Sciatic nerve (tissue), 2 donors: ENCODE results near the gene SREBF1. TPM values are rescaled to one million over a fixed set of nuclear protein-coding genes. Genes with fewer than 3 reads are reported as not detected.

Source experiments
- ATAC-seq: fragments of 200-7000 bp; cut with Tn5 transposase; one replicate; pipeline ENCODE4 v1.9.1; 2020; ENCODE audit warnings: mild to moderate bottlenecking, moderate library complexity
- DNase-seq: peaks from one replicate; pipeline ENCODE4 v3.0.0-alpha.2; 2020; ENCODE audit warnings: low spot score
- intact Hi-C: fragments of 100-400 bp; cut with DNase I; formaldehyde crosslinking; loops from one replicate; pipeline ENCODE4 v1.14.2; 2022
- total RNA-seq: library from RNA; stranded (reverse); fragmentation: NEBNext Ultra II Directional; extraction: Animal tissue kit (Norgen Biotek cat#: 25700); gene quantifications from one replicate; pipeline ENCODE4 v1.2.1, GENCODE V29; 2021
- donor health status: DM: no; HTN: no; CAD: no.
- donor health status: DM: no; HTN: no; CAD: no.

SREBF1 gene
- total RNA-seq, 1 donor from 2014 or later = 257 TPM

DNA sequence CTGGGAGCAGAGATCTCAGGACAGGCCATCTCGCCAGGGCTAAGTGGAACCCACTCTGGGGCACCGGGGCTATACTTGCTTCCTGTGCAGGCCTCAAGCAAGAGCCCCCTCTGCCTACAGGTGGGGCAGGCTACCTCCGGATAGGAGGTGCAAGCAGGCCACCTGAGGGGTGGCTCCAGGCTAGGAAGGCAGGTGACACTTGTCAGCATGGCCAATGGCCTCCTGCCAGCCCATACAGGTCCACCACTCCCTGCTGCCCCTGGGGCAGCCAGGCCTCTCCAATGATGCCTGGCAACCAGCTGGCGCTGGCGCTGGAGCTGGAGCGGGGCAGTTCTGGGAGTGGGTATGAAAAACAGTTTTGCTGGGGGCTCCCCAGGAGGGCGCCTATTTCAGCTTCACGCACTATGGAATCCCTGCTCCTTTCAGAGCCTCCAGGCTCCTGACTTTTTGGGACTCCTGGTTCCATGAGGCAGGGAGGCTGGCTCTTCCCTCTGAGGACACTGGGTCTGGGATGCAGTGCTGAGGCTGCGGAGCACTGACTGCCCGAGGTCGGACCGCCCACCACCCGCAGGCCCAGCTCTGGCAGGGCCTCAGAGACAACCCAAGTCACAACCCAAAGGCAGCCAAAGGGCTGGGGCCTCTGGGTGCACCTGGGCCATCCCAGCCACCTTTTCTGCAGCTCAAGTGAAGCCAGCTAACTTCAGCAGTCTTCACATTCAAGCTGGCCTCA, 8.4 kb upstream of the SREBF1 start:
- intact Hi-C loops = no loop called here
- DNase-seq (no peak), ATAC-seq (no peak)

- ATAC-seq (no peak), DNase-seq (no peak)
- intact Hi-C loops = no loop called here
Measured at GRCh38 chr17:17844500-17844899, 7.7 kb upstream of the SREBF1 start.

GRCh38 chr17:17844079-17844478, 7.3 kb upstream of the SREBF1 start:
- intact Hi-C loops = no loop called here
- no peak for ATAC-seq
- no peak for DNase-seq

- DNase-seq (no peak), ATAC-seq (no peak)
- intact Hi-C loops = no loop called here
Measured at GRCh38 chr17:17843096-17843495, 6.3 kb upstream of the SREBF1 start.

DNA sequence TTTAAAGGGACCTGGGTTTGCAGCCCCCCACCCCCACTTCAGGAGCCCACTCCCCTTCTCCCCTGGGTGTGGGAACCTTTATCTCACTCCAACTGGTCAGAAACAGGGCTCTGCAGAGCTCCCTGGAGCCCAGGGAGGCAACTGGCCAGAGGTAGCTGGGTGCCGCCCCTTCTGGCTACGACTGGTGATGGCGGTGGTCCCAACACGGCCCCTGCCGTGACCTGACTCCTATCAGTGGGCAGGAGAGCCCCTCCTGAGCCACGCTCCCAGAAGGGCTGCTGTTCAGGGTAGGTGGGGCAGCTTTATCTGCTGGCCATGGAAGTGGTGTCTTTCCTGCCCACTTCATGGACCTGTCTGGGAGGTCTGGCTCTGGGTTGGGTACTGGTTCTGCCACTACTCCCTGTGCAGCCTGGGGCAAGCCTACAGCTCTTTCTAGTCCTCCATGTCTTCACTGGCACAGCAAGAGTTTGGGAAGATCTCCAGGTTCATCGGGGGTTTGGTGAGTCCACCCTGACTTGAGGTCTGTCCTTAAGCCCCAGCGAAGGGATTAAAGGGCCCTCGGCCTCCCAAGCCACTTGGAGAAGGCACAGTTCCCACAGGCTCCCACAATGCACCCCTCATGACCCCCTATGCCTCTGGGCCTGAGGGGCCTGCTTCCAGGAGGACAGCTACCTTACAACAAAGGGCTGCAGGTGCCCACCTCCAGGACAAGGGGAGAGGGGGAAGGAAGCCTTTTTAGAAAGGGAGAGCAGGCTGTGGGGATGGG, 5.5 kb upstream of the SREBF1 start:
- DNase-seq (no peak), ATAC-seq (no peak)
- intact Hi-C loops = no loop called here

DNA sequence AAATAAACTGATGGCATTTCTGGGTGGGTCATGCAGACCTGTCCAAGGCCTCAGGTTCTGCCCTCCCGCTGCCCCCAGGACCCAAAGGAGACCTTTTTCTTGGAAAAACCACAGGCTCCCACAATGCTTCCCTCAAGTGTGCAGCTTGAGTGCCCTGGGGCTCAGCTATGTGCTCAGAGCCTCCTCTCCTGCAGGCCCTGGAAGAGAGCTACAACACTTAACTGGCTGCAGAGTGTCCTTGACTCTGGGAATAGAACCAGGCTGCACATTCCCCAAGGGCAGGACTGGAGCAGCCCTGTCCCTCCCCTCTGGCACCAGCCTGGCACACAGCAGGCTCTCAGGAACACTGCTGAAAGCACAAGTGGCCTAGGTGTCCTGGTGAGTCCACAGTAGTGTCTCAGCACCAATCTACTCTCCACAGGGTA, 4.8 kb upstream of the SREBF1 start:
- intact Hi-C loops = no loop called here
- DNase-seq (no peak), ATAC-seq (no peak)

- ATAC-seq (peak; percentile 4), DNase-seq (no peak)
- intact Hi-C loops = no loop called here
Measured at GRCh38 chr17:17840751-17841591, 4.2 kb upstream of the SREBF1 start.

- intact Hi-C loops = no loop called here
- peak; percentile 64 for ATAC-seq
- DNase-seq = peak; percentile 93
Measured at GRCh38 chr17:17839791-17840707, 3.3 kb upstream of the SREBF1 start.

- intact Hi-C loops = no loop called here
- peak; percentile 18 for ATAC-seq
- DNase-seq = no peak
Measured at GRCh38 chr17:17837966-17838962, 1.5 kb upstream of the SREBF1 start.

DNA sequence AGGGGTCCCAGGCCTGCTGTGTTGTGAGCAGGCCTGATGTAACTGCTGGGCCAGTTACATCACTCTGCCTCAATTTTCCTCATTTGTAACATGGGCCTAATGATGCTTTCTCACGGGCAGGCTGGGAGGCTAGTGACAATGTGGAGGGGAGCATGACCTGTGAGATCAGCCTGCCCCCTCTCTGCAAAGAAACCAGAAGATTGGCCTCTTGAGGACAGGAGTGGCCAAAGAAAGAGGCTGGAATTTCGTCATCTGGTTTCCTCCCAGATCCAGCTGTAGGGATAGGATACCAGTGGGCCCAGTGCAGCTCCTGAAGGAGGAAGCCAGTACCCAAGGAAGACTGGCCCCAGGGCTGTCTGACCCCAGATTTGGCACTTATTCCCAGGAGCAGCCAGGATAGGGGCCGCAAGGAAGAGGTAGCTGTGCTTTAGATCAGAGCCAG, 615 bp upstream of the SREBF1 start:
- ATAC-seq = peak; percentile 66
- intact Hi-C loops = no loop called here
- no peak for DNase-seq

DNA sequence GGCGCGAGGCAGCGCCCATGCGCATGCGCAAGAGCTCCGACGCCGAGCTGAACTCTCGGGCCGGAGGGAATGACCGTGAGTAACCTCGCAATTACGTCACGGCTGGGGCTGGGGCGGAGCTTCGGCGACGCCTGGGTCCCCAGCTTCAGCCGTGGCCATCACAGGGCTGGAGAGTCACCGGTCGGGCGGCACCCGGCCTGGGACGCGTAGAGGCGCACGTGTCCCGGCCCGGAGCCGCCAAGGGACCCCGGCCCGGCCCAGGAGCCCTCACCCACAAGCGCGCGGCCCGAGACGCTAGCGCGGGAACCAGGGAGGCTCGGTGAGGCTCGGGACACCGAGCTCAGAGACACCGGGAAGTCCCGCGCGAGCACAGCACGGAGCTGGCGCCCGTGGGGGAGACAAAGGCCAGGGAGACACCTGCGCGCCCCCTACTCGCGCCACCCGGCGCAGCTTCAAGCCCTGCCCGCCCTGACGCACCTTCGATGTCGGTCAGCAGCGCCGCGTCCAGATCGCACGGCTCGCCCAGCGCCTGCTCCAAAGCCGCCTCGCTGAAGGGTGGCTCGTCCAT, 452 bp downstream of the SREBF1 start:
- DNase-seq (peak; percentile 100), ATAC-seq (peak; percentile 79)
- intact Hi-C loops = no loop called here

DNA sequence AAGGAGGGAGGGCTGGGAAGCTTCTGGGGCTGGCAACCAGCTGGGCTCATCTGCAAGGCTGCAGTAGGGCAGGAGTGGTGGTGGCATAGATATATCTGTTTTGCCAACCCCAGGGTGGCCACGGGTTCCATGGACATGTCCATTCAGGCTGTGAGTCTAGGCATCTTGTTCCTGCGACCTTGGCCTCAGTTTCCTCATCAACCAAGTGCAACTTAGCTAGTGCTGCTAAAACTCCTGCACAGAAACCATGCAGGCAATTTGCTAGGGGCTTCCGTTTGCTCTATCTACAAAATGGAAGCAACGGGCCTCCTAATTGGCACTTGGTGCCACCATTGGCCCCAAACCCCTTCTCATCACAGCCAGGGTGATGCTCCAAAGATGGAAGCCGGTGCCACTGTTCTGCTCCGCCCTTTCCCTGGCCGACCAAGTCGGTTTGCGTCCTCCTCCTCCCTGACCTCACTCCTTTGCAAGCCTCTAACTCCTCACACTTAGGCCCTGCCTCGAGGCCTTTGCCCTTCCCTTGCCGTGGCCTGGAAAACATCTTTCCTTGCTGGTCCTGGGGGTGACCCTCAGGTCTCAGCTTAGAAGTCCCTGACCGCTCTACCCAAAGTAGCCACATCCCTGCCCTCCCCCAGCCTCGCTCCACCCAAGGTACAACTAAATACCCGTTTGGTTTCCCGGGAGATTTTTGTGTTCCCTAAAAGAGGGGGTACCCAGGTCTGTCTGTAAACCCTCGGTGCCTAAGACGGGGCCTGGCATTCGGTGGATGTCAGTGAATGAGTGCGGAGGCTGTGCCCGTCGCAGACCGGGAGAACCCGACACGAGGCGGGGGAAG, 1.2 kb downstream of the SREBF1 start:
- intact Hi-C loops = no loop called here
- ATAC-seq (peak; percentile 0), DNase-seq (no peak)

- intact Hi-C loops = no loop called here
- DNase-seq = no peak
- no peak for ATAC-seq
Measured at GRCh38 chr17:17834974-17835373, 1.8 kb downstream of the SREBF1 start.

DNA sequence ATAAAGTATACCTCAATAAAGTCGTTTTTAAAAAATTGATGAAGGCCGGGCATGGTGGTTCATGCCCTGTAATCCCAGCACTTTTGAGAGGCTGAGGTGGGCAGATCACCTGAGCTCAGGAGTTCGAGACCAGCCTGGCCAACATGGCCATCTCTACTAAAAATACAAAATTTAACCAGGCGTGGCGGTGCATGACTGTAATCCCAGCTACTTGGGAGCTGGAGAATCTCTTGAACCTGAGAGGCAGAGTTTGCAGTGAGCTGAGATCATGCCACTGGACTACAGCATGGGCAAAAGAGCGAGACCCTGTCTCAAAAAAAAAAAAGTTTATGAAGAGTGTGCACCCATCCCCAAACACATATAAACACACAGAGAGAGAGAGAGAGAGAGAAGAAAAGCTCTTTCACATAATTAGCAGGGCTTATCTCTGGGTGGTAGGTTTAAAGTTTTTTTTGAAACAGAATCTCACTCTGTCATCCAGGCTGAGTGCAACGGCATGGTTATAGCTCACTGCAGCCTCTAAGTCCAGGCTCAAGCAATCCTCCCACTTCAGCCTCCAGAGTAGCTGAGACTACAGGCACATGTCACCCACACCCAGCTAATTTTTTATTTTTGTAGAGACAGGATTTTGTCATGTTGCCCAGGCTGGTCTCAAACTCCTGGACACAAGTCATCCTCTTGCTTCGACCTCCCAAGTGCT, 3.0 kb downstream of the SREBF1 start:
- DNase-seq (no peak), ATAC-seq (no peak)
- intact Hi-C loops = no loop called here

DNA sequence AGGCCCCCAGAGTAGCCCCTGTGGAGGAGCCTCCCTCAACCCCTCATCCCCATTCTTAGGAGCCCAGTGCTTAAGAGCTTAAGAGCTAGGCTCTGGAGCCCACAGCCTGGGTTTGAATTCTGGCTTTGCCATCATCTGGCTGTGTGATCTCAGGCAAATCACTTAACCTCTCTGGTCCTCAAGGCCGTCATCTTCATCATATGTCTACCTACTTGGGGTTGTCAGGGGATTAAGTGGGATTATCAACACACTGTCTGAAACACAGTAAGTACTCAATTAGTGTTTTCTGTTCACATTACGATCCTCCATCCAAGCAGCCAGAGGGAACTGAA, 4.8 kb downstream of the SREBF1 start:
- ATAC-seq (no peak), DNase-seq (no peak)
- intact Hi-C loops = no loop called here
